ENCODE results near the gene CIZ1. TPM values are rescaled to one million over a fixed set of nuclear protein-coding genes. Genes with fewer than 3 reads are reported as not detected.

The CIZ1 gene
- total and polyA plus RNA-seq, 9 of the 15 experiments (the other 6 are each of a cell fraction or from before 2014, with no cell fraction given) = 6.6 to 329 (median 87.8) TPM

DNA sequence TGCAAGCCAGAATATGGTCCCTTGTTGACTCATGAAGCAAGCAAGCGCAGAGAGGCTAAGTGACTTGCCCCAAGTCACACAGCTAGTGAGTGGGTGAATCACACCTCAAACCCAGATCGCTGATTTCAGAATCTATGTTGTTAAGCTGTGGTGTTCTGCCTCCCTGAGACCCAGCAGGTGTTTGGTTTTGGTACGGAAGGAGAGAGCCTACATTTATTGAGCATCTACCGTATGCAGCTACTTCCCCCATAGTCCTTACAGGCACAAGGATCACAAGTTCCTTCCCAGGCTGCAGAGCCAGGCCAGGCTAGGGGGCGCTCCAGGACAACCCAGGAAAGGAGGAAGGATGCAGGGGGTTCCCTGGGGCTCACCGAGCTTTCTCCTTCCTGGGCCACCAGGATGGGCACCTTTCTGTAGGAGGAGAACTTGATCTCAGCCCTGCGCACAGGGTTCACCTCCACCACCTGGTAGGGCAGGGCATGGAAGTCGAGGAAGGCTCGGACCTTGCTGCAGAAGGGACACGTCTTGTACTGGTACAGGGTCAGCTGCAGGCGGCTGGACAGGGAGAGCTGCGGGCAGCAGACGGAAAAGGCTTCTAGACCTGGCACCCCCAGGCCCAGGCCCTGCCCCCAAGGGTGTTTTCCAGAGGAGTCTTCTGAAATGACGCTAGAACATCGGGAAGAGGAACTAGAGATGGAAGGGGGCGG lies 66.3 kb downstream of the CIZ1 start:
- intact Hi-C loops (cut with micrococcal nuclease) (loop anchor here (1.0 to 10.0 kb wide), 4 partner anchors 70 to 287 kb away; partner anchors contain the start of genes CIZ1, GOLGA2 and SWI5), in situ Hi-C loops (cut with MboI) (no loop called here)
- DNase-seq (ENCODE audit: extremely low read depth in 1 of 4, low spot score in 3 of 4) (peak in 2 of 4 experiments; percentile 56 to 85), ATAC-seq (peak; percentile 47), FAIRE-seq (peak; percentile 88)
- peaks cover 60% of the 10 kb centered on the region for H3K36me3 ChIP-seq (ENCODE audit: control insufficient read depth, insufficient read depth, low read length)
- H3K27ac ChIP-seq (ENCODE audit: extremely low read depth, low read depth, low read length) = no peak overlapping the region
- BruUV-seq (replicated peaks) = no TSS peak
- POLR2A ChIA-PET = interaction anchor here (0.6 to 1.0 kb wide), 5 partner anchors 9 to 216 kb away, joined by 3 to 7 read pairs (median 3); no protein-coding TSS in a partner anchor
- H4K20me1 ChIP-seq (replicated peaks; ENCODE audit: control insufficient read depth, insufficient read depth, low read length) = peaks cover 8% of the 10 kb centered on the region; the same call in 1 of the 2 replicates
- WGBS (ENCODE audit: insufficient coverage, low coverage, missing lambda C conversion rate) = 46% methylated on average over 11 of the region's 16 CpGs
- H3K27me3 ChIP-seq (ENCODE audit: control insufficient read depth in 2 of 2, insufficient read depth in 2 of 2, low read length in 2 of 2) = no peaks in the 10 kb centered on the region
- H3K4me2 ChIP-seq (ENCODE audit: insufficient read depth, low read length) = peak overlapping the region; percentile 95
- H3K9ac ChIP-seq (ENCODE audit: insufficient read depth in 1 of 2, low read depth in 2 of 2, low read length in 2 of 2) = peak overlapping the region in 1 of 2 experiments; percentile 99; a peak in 1 of 4 replicates
- CTCF ChIA-PET (ENCODE audit: low intra/inter-chr PET ratio) = interaction anchor here (0.6 to 0.7 kb wide), 3 partner anchors 19 to 430 kb away, joined by 3 read pairs; no protein-coding TSS in a partner anchor
- 0 out of 2 replicates have a peak overlapping the region, but pooled peaks have one; percentile 98 for H3K4me3 ChIP-seq
- peaks cover 38% of the 10 kb centered on the region for H3K79me2 ChIP-seq (ENCODE audit: control insufficient read depth, insufficient read depth, low read length)
- no peaks in the 10 kb centered on the region for H3K9me1 ChIP-seq (ENCODE audit: control insufficient read depth, insufficient read depth, low read length)
- no peaks in the 10 kb centered on the region for H3K9me3 ChIP-seq (replicated peaks; ENCODE audit: control insufficient read depth, insufficient read depth, low read depth, low read length)
- peaks cover 10 to 57% of the 10 kb centered on the region in 2 experiments for H3K4me1 ChIP-seq (replicated peaks in 1 of 2; ENCODE audit: control insufficient read depth in 2 of 2, insufficient read depth in 2 of 2, low read length in 2 of 2)
- H2AFZ ChIP-seq (ENCODE audit: low read depth, low read length) = no peak overlapping the region
- TF ChIP-seq JUND (IDR thresholded peaks at IDR 0.05; ENCODE audit: borderline replicate concordance, low read depth, low read length) (0 out of 2 replicates have a peak, but pooled peaks have one; percentile 19), JUND (tag; IDR thresholded peaks at IDR 0.05; ENCODE audit: borderline replicate concordance, low read depth, low read length) (no peak; the same call in 2 of the 3 replicates), POLR2B (IDR thresholded peaks at IDR 0.05; ENCODE audit: low read depth, partially characterized antibody) (no peak), ZBTB8A (IDR thresholded peaks at IDR 0.05; ENCODE audit: partially characterized antibody) (no peak), ZNF740 (CRISPR knock-in tag; IDR thresholded peaks at IDR 0.05) (no peak), ZNF740 (tag; IDR thresholded peaks at IDR 0.05) (no peak), SRF (CRISPR knock-in tag; IDR thresholded peaks at IDR 0.05) (peak in 1 of 2 experiments; percentile 36; a peak in 1 of 4 replicates), HDAC2 (IDR thresholded peaks at IDR 0.05) (peak; percentile 69; the same call in 1 of the 2 replicates), MAFF (IDR thresholded peaks at IDR 0.05; ENCODE audit: low read length) (no peak), JUN (IDR thresholded peaks at IDR 0.05; ENCODE audit: borderline replicate concordance, low read depth, low read length) (no peak), JUN (CRISPR knock-in tag; IDR thresholded peaks at IDR 0.05; ENCODE audit: borderline replicate concordance) (0 out of 2 replicates have a peak, but pooled peaks have one; percentile 51)
- TF ChIP-seq, protein P1, sequence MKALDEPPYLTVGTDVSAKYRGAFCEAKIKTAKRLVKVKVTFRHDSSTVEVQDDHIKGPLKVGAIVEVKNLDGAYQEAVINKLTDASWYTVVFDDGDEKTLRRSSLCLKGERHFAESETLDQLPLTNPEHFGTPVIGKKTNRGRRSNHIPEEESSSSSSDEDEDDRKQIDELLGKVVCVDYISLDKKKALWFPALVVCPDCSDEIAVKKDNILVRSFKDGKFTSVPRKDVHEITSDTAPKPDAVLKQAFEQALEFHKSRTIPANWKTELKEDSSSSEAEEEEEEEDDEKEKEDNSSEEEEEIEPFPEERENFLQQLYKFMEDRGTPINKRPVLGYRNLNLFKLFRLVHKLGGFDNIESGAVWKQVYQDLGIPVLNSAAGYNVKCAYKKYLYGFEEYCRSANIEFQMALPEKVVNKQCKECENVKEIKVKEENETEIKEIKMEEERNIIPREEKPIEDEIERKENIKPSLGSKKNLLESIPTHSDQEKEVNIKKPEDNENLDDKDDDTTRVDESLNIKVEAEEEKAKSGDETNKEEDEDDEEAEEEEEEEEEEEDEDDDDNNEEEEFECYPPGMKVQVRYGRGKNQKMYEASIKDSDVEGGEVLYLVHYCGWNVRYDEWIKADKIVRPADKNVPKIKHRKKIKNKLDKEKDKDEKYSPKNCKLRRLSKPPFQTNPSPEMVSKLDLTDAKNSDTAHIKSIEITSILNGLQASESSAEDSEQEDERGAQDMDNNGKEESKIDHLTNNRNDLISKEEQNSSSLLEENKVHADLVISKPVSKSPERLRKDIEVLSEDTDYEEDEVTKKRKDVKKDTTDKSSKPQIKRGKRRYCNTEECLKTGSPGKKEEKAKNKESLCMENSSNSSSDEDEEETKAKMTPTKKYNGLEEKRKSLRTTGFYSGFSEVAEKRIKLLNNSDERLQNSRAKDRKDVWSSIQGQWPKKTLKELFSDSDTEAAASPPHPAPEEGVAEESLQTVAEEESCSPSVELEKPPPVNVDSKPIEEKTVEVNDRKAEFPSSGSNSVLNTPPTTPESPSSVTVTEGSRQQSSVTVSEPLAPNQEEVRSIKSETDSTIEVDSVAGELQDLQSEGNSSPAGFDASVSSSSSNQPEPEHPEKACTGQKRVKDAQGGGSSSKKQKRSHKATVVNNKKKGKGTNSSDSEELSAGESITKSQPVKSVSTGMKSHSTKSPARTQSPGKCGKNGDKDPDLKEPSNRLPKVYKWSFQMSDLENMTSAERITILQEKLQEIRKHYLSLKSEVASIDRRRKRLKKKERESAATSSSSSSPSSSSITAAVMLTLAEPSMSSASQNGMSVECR (CRISPR knock-in tag; IDR thresholded peaks at IDR 0.05) = peak; percentile 53; the same call in 1 of the 2 replicates
- TF ChIP-seq, protein P2, sequence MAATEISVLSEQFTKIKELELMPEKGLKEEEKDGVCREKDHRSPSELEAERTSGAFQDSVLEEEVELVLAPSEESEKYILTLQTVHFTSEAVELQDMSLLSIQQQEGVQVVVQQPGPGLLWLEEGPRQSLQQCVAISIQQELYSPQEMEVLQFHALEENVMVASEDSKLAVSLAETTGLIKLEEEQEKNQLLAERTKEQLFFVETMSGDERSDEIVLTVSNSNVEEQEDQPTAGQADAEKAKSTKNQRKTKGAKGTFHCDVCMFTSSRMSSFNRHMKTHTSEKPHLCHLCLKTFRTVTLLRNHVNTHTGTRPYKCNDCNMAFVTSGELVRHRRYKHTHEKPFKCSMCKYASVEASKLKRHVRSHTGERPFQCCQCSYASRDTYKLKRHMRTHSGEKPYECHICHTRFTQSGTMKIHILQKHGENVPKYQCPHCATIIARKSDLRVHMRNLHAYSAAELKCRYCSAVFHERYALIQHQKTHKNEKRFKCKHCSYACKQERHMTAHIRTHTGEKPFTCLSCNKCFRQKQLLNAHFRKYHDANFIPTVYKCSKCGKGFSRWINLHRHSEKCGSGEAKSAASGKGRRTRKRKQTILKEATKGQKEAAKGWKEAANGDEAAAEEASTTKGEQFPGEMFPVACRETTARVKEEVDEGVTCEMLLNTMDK (IDR thresholded peaks at IDR 0.05; ENCODE audit: borderline replicate concordance, insufficient read depth, low read depth, low read length, poor library complexity, severe bottlenecking) = peak; percentile 30

Measured in K562 (cell line).